ELF-1 (cell line): Measurements from ENCODE around the gene RGS7.

Experiments
- DNase-seq: peaks from one replicate; pipeline ENCODE4 v3.0.0-alpha.2; 2016; ENCODE audit warnings: low read depth, low spot score

RGS7 gene

DNA sequence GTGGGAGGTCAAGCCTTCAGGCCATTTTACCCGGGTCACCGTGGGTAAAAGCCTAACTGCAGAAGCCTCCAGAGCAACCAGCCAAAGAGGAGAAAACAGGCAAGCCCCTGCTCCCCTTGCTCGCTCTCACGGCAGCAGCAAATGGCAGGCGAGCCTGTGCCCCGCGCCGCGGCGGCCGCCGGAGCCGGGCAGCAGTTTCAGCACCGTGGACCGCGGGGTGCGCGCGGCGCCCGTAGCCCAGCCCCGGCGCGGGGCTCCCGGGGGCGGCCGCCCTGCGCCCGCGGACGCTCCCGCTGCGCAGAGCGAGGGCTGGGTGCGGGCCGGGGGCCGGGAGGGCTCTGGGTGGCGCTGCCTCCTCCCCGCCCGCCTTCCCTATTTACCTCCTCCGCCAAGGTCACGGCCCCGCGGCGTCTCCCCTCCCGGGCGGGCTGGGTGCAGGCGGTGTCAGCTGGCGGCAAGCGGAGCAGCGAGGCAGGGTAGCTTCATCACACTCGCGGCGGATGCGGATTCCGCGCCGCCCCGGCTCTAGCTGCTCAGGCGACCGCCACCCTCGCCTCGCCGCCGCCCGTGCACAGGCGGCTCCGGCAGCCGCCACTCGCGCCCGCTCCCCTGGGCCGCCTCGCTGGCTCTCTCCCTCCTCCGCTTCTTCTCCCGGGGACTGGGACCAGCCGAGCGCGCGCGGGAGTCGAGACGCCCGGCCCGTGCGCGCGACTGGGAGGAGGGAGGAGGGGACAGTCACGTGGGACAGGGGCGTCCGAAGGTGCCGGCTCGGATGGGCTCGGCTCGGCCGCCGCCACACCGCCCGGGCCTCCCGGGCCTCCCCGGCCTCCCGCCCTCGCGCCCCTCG, at the start of gene RGS7:
TSS of gene RGS7 (minus strand) at position 687 of the 847 bp plus-strand sequence.
- peak; percentile 59 for DNase-seq

DNA sequence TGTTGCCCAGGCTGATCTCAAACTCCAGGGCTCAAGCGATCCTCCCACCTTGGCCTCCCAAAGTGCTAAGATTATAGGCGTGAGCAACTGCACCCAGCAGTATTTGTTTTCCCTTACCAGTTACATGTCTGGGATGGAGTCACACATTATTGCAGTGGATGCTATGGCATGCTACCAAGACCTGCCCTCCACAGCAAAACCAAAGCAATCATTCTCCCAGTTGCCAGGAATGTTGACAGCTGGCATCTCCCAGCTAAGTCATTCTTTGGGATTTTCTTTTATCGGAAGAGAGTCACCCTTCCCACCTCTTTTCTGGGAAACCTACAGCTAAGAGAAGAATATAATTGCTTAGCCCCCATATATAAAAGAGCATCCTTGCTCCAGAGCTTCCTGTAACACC, 49.4 kb upstream of the RGS7 start:
- DNase-seq: no peak

DNA sequence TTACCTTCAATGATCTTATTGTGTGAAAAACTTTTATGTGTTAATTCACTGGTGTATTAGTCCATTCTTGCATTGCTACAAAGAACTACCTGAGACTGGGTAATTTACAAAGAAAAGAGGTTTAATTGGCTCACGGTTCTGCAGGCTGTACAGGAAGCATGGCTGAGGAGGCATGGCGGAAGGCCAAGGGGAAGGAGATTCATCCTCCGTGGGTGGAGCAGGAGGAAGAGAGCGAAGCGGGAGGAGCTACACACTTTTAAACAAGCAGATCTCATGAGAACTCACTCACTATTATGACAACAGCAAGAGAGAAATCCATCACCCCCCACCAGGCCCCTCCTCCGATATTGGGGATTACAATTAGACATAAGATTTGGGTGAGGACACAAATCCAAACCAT, 44.2 kb upstream of the RGS7 start:
- DNase-seq: no peak

DNA sequence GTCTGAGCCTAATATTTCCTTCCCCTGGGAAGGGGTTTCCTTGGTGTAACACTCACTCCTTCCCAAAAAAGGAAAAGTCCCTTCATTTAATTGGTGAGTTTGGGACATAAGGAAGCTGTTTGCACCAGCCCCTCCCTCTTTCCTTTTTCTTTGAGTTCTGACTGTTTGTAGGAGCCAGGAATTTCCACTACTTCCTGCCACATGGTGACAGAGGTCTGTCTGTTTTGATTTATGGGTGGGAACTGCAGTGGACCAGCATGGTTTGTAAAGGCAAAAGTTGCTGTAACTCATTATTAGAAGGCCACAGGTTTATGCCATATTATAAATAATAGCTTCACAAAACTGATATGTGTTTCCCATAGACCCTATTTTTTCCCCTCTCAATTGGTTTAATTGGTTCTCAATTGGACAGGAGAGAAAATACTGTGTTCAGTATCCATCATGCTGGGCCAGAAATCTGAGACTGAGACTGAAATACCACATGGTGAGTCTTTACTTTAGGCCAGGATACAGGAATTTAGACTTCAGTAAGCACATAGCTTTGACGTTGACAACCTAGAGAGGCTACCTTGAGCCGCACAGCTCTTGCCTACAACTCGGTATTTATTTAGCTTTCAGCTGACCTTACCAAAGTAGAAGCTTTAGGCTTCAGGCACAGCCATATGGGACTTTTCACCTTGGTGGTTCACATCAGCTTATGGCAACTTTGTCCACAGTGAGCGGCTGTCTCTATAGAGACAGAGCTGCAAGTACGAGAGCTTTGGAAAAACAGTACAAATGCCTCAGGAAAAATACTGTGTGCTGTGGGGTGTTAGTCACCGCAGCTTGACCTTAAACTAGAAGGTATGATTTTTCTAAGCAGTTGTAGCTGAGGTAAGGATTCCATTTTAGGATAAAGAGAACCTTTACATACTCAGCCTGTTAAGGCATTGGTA, 40.0 kb upstream of the RGS7 start:
- DNase-seq: no peak

DNA sequence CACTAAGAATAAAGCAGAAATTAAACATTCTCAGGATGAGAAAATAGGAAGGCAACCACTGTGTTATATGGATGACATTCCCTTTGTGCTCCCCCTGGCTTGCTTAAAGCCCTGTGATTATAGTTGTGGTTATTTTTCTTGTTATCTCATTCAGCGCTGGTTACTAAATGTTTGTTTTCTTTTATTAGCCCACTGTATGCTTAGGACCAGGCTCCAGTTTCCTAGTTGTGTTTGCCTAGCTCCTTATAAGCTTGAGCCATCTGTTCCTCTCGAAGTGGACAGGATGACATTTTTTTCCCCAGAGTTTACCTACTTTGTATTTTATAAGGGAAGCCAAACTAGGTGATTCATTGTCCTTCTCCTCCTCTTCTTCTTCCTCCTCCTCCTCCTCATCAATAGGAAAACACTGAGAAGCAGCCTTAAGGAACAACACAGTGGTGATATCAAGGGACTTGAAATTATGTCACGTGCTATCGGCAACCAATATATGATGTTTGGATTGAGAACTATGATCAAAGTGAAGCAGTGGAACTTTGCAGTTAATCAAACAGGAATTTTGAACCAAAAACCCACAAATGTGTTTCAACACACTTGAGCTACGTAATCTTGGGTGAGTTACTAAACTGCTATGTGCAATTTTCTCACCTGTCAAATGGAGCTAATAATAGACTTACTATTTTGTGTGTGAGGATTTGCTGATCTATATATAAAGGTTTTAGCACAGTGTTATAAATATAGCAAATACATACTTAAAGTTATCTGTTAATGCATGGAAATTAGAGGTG, 35.1 kb upstream of the RGS7 start:
- no peak for DNase-seq

DNA sequence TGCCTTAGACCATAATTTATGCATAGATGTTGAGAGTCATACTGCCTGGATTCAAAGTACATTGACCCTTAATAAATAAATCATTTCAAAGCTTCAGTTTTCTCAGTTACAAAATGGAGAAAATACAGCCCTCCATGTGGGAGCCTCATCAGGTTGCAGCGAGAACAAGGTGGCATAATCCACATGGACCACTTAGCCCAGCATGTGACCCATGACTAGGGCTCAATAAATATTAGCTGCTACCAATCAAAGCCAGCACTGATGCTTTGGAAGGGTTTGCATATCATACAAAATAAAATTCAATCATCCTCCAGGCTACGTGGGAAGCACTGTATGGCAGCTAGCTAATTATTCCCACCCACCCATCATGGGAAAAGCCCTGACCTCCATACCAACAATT, 33.5 kb upstream of the RGS7 start:
- no peak for DNase-seq

DNA sequence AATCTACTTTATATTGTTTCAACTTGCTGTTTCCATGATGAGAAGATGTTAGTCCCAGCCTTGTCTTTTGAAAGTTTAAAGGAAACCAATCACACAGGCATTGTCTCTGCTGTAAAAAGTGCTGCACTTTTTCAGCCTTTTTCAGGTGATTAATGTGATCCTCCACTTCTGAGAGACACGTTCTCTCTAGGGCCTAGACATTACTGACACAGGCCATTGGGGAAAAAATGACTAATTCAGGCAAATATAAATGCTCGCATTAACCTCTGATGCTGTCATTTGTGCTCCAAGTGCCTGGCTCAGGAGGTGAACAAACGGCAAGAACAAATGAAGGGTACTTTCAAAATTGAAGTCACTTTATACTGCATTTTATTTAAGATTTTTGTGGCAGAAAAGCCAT, 32.4 kb upstream of the RGS7 start:
- DNase-seq: no peak

DNA sequence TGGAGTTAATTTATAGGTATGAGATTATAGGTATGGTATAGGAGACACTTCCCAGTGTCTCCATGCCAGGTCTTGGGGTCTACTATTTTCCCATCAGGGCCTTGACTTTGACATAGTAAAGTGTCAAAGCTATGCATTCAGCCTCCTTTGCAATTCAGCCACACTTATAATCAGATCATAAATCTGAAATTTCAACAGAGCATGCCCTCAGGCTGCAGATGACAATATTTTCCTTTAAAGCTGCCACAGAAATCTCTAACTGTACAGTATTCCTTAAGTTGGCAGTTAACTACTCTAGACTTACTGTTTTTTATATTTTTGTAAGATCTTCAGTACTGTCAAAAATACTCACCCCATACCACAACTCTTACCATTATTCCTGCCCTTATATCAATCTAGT, 30.2 kb upstream of the RGS7 start:
- no peak for DNase-seq

DNA sequence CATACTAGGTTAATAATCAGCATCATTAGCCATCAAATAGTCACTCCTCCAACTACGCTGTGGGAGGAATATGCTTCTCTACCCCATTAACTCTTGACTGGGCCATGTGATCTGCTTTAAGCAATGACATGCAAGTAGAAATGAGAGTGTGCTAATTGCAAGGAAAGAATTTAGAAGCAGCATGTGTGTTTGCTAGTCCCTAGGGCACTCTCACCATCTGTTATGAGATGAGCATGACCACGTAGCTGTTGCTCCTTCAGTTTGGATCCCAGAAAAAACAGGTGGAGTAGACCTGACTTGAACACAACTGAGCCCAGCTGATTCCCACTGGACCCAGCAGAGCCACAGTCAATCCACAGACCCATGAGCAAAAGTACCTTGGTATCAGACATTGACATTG, 19.7 kb upstream of the RGS7 start:
- no peak for DNase-seq

DNA sequence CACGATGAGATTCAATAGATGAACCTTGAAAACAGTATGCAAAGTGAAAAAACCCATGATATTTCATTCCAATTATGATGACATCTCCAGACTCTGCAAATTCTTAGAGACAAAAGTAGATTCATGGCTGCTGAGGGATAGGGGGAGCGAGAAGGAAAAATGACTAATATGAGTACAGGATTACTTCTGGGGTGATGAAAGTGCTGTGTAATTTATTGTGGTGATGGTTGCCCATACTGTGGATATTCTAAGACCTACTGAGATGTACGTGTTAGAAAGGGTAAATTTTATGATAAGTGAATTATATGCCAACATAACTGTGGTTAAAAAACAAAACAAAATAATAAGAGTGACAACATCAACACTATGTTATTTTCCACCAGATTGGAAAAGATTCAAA, 18.9 kb upstream of the RGS7 start:
- DNase-seq: no peak

DNA sequence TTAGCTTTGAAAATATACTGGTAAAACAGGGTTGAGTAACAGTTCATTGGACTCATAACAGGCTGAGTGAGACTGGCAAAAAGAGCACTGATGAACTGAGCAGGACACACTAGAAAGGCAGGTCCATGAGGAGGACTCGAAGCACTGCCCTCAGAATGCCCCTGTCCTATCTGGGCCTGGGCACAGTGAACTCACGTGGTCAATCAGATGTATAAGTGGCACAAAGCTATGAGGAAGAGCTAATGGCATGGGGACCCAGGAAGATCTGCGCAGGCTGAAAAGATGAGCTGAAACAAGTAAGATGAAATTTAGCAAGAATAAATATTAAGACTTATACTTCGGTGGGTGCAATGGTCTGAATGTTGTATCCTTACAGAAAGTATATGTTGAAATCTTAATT, 9.2 kb upstream of the RGS7 start:
- DNase-seq: no peak

DNA sequence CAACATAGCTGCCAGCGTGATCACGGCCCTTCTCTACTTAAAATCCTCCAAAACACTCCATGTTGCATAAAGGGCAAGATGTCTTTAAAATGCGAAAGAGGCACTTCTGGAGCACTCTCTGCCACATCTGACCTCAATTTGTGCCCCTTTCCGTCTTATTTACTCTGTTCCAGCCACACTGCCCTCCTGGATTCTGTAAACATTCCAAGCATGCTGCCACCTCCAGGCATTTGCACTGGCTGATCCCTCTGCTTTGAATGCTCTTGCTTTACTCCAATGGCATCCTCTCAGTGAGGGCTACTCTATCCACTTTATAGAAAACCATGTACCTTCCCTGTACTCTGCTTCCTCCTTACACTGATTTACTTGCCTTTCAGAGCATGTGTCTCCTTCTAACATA, 5.3 kb upstream of the RGS7 start:
- DNase-seq: peak; percentile 6

DNA sequence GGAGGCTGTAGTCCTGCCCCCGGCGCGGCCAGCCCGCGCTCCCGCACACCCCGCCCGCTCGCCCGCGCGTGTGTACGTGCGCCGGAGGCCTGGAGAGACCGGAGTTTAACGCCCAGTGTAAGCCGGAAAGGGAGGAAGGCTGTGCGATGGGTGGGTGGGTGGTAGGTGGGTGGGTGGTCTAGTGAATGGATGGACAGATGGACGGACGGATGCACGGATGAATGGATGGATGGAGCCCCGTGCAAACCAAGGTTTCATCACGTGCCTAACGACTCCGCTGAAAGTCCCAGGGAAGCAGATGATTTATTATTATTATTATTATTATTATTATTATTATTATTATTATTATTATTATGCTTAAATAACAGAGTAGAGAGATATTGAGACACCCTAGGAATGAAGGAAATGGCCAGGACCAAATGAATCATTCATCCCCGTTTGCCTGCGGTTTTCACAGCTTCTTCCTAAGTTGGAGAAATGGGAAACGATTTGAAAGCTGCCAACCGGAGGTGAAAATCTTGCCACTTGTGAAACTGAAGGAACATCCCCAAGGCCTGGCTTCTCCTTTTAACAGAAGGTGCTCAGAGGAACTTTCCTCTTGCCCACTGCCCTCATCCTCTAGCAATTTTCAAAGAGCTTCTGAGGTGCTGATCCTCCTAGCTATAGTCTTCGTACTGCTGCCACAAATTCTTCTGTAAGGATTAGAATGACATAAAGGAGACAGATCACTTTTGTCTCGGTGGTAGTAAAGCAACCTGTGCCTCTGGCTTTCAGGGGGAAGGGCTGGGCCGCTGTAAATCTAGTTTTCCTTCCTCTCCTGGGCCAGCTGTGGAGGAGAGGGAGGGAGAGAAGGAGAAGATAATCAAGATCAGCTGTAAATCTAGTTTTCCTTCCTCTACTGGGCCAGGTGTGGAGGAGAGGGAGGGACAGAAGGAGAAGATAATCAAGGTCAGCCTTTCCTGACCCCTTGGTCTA, 648 bp upstream of the RGS7 start:
- DNase-seq: peak; percentile 9

DNA sequence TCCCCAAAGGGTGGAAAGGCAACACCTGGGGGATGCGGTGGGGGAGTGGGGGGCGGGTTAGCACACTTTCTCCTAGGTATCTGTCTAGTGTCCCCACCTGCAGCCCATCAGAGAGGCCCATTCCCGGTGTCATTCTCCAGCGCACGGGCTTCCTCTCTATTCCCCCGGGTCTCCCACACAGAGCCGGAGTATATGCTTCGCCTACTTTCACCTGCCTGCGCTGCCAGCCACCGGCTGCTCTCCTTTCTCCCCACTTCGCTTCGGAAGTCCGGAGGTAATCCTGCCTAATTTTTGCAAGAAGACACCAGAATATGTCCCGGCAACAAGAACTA, 852 bp downstream of the RGS7 start:
- no peak for DNase-seq

DNA sequence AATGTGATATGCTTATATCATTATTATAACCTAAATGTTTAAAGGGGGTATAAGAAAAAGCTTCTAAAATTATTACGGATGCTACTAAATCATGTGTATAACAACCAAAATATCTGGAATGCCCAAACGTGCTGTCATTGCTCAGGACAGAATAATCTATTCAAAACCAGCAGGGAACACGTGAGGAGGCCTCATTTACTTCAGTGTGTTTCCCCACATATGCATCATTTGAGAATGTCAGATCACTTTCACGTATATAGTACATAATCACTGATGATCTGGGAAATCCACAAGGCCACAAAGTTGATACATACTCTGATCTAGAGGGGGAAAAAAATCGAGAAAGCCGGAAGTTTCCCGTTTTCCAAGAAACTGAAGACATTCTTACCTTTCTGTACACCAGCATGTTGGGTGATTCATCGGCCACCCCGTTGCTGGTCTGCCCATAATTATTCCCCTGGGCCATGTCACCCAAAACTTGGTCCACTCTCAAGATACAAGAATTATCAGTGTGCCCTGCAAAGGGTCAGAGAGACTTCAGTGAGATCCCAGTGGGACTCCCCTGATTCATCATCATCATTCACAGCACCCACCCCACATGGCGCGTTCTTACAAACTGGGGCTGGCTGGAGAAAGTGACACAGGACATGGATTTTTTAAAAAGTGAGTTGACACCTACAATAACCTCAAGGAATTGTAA, 1.5 kb downstream of the RGS7 start:
- no peak for DNase-seq

DNA sequence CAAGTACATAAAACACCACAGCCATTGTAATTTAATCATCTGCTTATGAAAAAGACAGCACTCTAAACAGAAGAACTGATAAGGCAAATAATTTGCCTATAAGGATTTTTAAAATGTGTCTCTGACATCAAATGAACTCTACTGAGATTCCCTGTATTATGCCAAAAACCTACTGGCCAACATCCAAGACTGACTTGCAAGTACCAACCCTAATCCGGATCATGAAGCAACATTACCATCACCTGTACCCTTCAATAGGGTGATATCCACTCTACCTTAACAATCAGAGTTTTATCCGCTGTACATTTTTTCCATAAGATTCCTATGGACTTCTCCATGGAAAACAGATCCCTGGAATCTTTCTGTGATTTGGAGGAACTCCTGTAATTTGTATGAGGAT, 4.6 kb downstream of the RGS7 start:
- no peak for DNase-seq

DNA sequence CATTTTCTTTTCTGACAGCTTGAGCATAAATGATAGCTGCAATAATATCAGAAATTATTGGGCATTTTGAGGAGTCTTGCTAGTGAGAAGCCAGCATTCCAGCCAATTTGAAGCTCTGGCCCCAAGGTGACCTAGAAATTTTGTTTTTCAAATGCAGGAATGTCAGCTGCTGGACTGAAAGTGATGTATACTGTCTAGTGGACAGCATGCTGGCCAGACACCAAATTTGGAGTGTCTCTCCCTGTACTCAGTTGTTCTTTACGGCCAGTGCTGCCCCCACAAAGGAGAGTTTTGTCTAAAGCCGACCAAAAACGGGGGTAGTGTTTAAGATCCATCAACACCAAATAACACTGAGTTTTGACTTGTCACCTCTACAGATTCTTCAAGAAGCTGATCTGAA, 5.2 kb downstream of the RGS7 start:
- DNase-seq: no peak

DNA sequence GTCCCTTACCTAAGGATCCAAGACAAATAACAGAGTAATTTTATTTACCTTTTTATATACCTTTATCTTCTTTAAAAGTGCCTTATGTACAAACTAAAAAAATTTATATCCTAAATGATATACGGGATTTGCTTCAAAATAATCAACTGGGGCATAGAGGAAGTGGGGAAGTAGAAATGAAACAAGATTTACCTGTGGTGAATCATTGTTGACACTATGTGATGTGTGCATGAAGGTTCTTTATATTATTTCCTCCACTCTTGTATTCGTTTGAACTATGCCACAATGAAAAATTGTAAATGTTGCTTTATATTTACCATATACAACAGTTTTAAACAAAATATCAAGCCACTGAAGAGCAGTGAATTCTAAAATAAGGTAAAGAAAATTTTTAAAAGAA, 13.0 kb downstream of the RGS7 start:
- DNase-seq: no peak

DNA sequence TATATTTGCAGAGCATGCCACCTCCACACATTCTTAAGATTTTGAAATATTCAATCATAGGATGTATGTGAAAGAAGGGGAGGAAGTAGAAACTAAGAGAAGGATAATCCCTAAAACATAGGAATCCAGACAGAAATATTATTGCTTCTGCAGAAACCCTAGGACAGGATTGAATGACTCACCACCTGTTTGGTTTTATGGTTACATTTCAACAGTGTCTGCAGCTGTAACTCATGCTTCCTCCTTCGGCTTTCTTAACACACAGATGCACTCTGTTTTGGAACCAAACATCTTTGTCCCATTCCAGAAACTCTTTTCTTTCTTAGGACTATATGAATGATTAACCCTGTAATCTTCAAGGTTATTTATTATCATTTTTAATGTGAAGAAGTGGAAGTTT, 20.7 kb downstream of the RGS7 start:
- no peak for DNase-seq

DNA sequence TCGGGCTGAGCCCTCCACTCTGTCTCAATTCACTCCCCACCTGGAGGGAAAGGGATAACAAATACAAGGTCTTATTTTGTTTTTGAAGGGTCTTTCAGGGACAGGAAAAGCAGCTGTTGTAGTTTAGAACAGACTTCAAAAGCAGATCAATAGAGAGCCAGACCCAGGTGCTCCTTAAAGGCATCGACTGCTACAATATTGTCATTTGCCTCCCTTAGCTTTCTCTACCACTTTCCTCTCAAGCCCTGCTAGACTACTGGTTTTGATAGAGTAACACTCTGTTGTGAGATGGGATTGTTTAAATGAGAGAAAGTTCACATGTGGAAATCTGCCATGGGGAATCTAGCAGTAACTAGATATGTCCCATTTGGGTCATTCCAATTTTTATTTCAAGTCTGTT, 24.0 kb downstream of the RGS7 start:
- DNase-seq: no peak
